Omental fat pad (tissue), 4 donors: ENCODE measurements around the gene LRG1. TPM values are rescaled to one million over a fixed set of nuclear protein-coding genes. Genes with fewer than 3 reads are reported as not detected.
"Not testable (repeated sequence)": the region's sequence is repeated elsewhere in the genome, so short reads cannot be mapped to it uniquely, and the experiment has no call there.

Experiments
- ATAC-seq: fragments of 150-250 bp; one replicate; pipeline ENCODE4 v1.9.1; 2016; ENCODE audit warnings: mild to moderate bottlenecking, moderate library complexity; ENCODE audit not compliant: low FRiP score
- DNase-seq: peaks from one replicate; pipeline ENCODE4 v3.0.0-alpha.2; 2019; ENCODE audit warnings: low spot score
- CTCF ChIP-seq, 3 donors: fragments of 450-650 bp; IDR thresholded peaks; one replicate each; pipeline ENCODE4 v1.5.1; 2016 to 2017; ENCODE audit warnings: antibody characterized with exemption in 3 of 3, mild to moderate bottlenecking in 3 of 3, moderate library complexity in 2 of 3
- total RNA-seq, 4 donors: library from RNA; depleted of rRNA; stranded (reverse); fragments of >200 nt; gene quantifications; one replicate each; pipeline ENCODE4 v1.1.0, GENCODE V29; 2016

The LRG1 gene
- total RNA-seq, 4 donors from 2014 or later = 1.4 to 22.6 (median 5.4) TPM

GRCh38 chr19:4567584-4568071, 27.8 kb upstream of the LRG1 start:
- DNase-seq (peak; percentile 55), ATAC-seq (peak; percentile 34)
- peak in 2 of 3 donors; percentile 14 to 55 for TF ChIP-seq CTCF (IDR thresholded peaks at IDR 0.05)

- TF ChIP-seq CTCF (IDR thresholded peaks at IDR 0.05) = no peak
- no peak for DNase-seq
- ATAC-seq = no peak
Observed at GRCh38 chr19:4566402-4567051, 26.7 kb upstream of the LRG1 start.

- DNase-seq, ATAC-seq: not testable (repeated sequence)
Observed at GRCh38 chr19:4563562-4563961, 23.7 kb upstream of the LRG1 start.

- ATAC-seq, DNase-seq: not testable (repeated sequence)
Observed at GRCh38 chr19:4562085-4562484, 22.2 kb upstream of the LRG1 start.

- DNase-seq = no peak
- no peak for TF ChIP-seq CTCF (IDR thresholded peaks at IDR 0.05)
- ATAC-seq = peak; percentile 42
Observed at GRCh38 chr19:4559569-4559968, 19.7 kb upstream of the LRG1 start, which contains the start of gene SEMA6B. Gene SEMA6B, minus strand, starts transcription at chr19:4559684. Its CDS starts 1,227 bp downstream, at chr19:4558457.

GRCh38 chr19:4557971-4558941, 18.4 kb upstream of the LRG1 start:
- no peak for ATAC-seq
- no peak for DNase-seq

More at GRCh38 chr19:4557971-4558941, 18.4 kb upstream of the LRG1 start:
- TF ChIP-seq CTCF (IDR thresholded peaks at IDR 0.05) = peak in 2 of 3 donors; percentile 89 to 97
